Adrenal gland (tissue), 12 donors: ENCODE data around the gene UNC13D. TPM values are rescaled to one million over a fixed set of nuclear protein-coding genes. Genes with fewer than 3 reads are reported as not detected.
A peak's percentile ranks its signal among the peaks of the same experiment; 100 is the strongest.

Experiments
- DNase-seq, 7 donors: peaks; one replicate each; pipeline ENCODE4 v3.0.0-alpha.2; 2019 to 2020
- H3K27ac ChIP-seq, 5 donors: fragments of 200-600 bp; sonication (generic) in 4 of 5; 1 replicate in 3 of 5; 2 replicates in 2 of 5; pipeline versions ENCODE4 v1.5.1 to v1.8.0; 2016 to 2020; ENCODE audit warnings: mild to moderate bottlenecking in 1 of 5
- H3K27me3 ChIP-seq: fragments of 200-600 bp; 2 replicates; pipeline ENCODE4 v1.8.0; 2021
- H3K36me3 ChIP-seq, 2 donors: fragments of 200-600 bp; replicated peaks in 1 of 2; 1 replicate in 1 of 2; 2 replicates in 1 of 2; pipeline versions ENCODE4 v1.5.1 to v1.8.0; 2018 to 2022
- H3K4me1 ChIP-seq, 2 donors: fragments of 200-600 bp; replicated peaks in 1 of 2; 1 replicate in 1 of 2; 2 replicates in 1 of 2; pipeline versions ENCODE4 v1.5.1 to v1.8.0; 2018 to 2021
- H3K4me3 ChIP-seq, 4 donors: fragments of 200-600 bp; sonication (generic) in 3 of 4; one replicate each; pipeline ENCODE4 v1.5.1; 2016 to 2018
- H3K9me3 ChIP-seq, 3 donors: fragments of 200-600 bp; sonication (generic) in 1 of 3; replicated peaks in 1 of 3; 1 replicate in 2 of 3; 2 replicates in 1 of 3; pipeline versions ENCODE4 v1.5.1 to v1.8.0; 2016 to 2021
- POLR2A ChIP-seq, 2 donors: fragments of 450-650 bp; IDR thresholded peaks; one replicate each; pipeline ENCODE4 v1.6.1; 2017; ENCODE audit warnings: antibody characterized with exemption in 2 of 2, mild to moderate bottlenecking in 2 of 2, moderate library complexity in 1 of 2
- WGBS, 4 donors: extraction: QIAGEN DNeasy Blood & Tissue Kit in 2 of 4; methylation state at CpG; one replicate each; pipeline versions ENCODE4 v1.1.5 to v1.1.7; 2013 to 2017; 5-methylcytosine and 5-hydroxymethylcytosine counted together
- intact Hi-C, 2 donors: fragments of 100-400 bp; cut with DNase I; formaldehyde crosslinking; loops; one replicate each; pipeline versions ENCODE4 v1.14.1 to v1.15.0; 2022 to 2023
- polyA plus RNA-seq, 3 donors: library from polyadenylated mRNA; stranded (reverse); fragments of 200-250 nt in 2 of 3; fragments of 350-450 nt in 1 of 3; fragmentation: Illumina TruSeq in 1 of 3; extraction: RNeasy Lipid Tissue Mini Kit (QIAGEN cat#74804) in 1 of 3; gene quantifications; one replicate each; pipeline ENCODE4 v1.2.3, GENCODE V29; 2013 to 2014
- total RNA-seq, 9 donors: library from RNA; depleted of rRNA in 4 of 9; stranded (reverse); fragments of >200 nt in 4 of 9; fragments of 120-200 nt in 1 of 9; fragmentation: NEBNext Ultra II Directional in 1 of 9; extraction: Animal tissue kit (Norgen Biotek cat#: 25700) in 1 of 9; gene quantifications; one replicate each; pipeline versions ENCODE4 v1.1.0 to v1.2.4, GENCODE V29; 2013 to 2023
- TF ChIP-seq, protein P1 (sequence below), 6 experiments: fragments of 450-650 bp in 4 of 6; fragments of 200-600 bp in 2 of 6; sonication (generic) in 1 of 6; IDR thresholded peaks; 1 replicate in 5 of 6; 2 replicates in 1 of 6; pipeline versions ENCODE4 v1.5.1 to v1.8.0; 2016 to 2021; ENCODE audit warnings: antibody characterized with exemption in 6 of 6, mild to moderate bottlenecking in 2 of 6, moderate library complexity in 1 of 6
- donor health status: healthy with polysubstance abuse.
- donor health status: Bipolar disorder and iron deficiency.
- donor health status: DM: yes; HTN: yes; CAD: no.
- donor health status: DM: no; HTN: no; CAD: no.
- donor health status: DM: no; HTN: no; CAD: no.
- donor health status: DM: yes; HTN: yes; CAD: no.

The UNC13D gene
- total and polyA plus RNA-seq, 12 donors, result 3.0 to 47.5 (median 13.8) TPM

GRCh38 chr17:75814021-75814395 lies 30.2 kb downstream of the UNC13D start:
- Histone ChIP-seq H3K4me1 (peaks cover 12 to 15% of the 10 kb centered on the region in 2 donors), H3K27ac (peak overlapping the region in 1 of 5 donors; percentile 90), H3K36me3 (peaks cover 0 to 80% of the 10 kb centered on the region in 2 donors), H3K9me3 (no peaks in the 10 kb centered on the region), H3K4me3 (no peak overlapping the region), H3K27me3 (no peaks in the 10 kb centered on the region)
- DNase-seq, result no peak
- TF ChIP-seq, protein P1, sequence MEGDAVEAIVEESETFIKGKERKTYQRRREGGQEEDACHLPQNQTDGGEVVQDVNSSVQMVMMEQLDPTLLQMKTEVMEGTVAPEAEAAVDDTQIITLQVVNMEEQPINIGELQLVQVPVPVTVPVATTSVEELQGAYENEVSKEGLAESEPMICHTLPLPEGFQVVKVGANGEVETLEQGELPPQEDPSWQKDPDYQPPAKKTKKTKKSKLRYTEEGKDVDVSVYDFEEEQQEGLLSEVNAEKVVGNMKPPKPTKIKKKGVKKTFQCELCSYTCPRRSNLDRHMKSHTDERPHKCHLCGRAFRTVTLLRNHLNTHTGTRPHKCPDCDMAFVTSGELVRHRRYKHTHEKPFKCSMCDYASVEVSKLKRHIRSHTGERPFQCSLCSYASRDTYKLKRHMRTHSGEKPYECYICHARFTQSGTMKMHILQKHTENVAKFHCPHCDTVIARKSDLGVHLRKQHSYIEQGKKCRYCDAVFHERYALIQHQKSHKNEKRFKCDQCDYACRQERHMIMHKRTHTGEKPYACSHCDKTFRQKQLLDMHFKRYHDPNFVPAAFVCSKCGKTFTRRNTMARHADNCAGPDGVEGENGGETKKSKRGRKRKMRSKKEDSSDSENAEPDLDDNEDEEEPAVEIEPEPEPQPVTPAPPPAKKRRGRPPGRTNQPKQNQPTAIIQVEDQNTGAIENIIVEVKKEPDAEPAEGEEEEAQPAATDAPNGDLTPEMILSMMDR (IDR thresholded peaks at IDR 0.05), result no peak
- no peak for TF ChIP-seq POLR2A (IDR thresholded peaks at IDR 0.05)
- WGBS, 4 donors, result 84 to 93% (median 90%) methylated on average over 4 to 6 of the region's 6 CpGs
- intact Hi-C loops, result loop anchor here in 1 of 2 donors (10.0 kb wide), 1 partner anchor 49 kb away; the partner anchor contains the start of gene GALK1

- peaks cover 12 to 15% of the 10 kb centered on the region in 2 donors for H3K4me1 ChIP-seq
- H3K27me3 ChIP-seq, result no peaks in the 10 kb centered on the region
- peaks cover 0 to 74% of the 10 kb centered on the region in 2 donors for H3K36me3 ChIP-seq
- H3K27ac ChIP-seq, result peak overlapping the region in 1 of 5 donors; percentile 39
- WGBS, 4 donors, result 85 to 92% (median 88%) methylated on average over 15 to 24 of the region's 24 CpGs
- intact Hi-C loops, result loop anchor here in 1 of 2 donors (10.0 kb wide), 1 partner anchor 49 kb away; the partner anchor contains the start of gene GALK1
- TF ChIP-seq, protein P1 (IDR thresholded peaks at IDR 0.05), result no peak
- TF ChIP-seq POLR2A (IDR thresholded peaks at IDR 0.05), result no peak
- peak in 1 of 7 donors; percentile 22 for DNase-seq
- H3K9me3 ChIP-seq, result no peaks in the 10 kb centered on the region
- H3K4me3 ChIP-seq, result no peak overlapping the region
Observed at GRCh38 chr17:75813081-75814020, 30.9 kb downstream of the UNC13D start.

DNA sequence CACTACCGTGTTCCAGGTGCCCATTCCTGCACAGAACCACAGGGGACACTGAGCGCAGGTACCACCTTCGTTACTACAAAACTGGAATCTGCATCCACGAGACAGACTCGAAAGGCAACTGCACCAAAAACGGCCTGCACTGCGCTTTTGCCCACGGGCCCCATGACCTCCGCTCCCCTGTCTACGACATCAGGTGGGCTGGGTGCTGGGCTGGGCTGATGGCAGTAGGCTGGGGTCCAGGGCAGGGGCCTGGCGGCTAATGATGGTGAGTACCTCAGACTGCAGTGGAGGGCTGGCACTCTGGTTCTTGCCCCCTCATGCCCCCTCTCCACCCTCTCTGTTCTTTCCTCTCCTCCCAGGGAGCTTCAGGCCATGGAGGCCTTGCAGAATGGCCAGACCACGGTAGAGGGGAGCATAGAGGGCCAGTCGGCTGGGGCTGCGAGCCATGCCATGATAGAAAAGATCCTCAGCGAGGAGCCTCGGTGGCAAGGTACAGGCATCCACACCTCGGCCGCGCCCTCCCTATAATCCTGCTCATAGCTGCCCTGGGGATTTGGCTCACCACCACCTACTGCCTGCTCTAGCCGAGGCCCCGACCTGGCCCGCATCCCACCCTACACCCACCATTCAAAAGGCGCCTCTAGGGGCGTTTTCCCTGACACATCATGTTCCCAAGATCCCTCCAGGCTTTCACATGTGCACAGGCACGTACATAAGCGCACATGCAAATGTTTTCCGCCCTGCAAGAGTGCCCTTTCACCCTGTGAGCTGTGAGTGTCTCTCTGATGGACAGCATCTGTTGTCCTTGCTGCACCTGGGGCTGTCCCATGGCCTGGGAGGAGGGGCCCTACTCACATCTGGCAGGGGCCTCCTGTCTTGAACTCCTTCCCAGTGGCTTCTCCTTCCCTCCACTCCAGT lies 31.8 kb downstream of the UNC13D start:
- H3K36me3 ChIP-seq, result peaks cover 0 to 65% of the 10 kb centered on the region in 2 donors

More for the DNA sequence above, 31.8 kb downstream of the UNC13D start:
- WGBS, 4 donors, result 85 to 91% (median 88%) methylated on average over 17 to 27 of the region's 27 CpGs
- Histone ChIP-seq H3K4me3 (no peak overlapping the region), H3K4me1 (peaks cover 12 to 15% of the 10 kb centered on the region in 2 donors), H3K27me3 (no peaks in the 10 kb centered on the region), H3K27ac (peak overlapping the region in 1 of 5 donors; percentile 9), H3K9me3 (no peaks in the 10 kb centered on the region)
- TF ChIP-seq POLR2A (IDR thresholded peaks at IDR 0.05), result no peak
- TF ChIP-seq, protein P1 (IDR thresholded peaks at IDR 0.05), result no peak
- intact Hi-C loops, result loop anchor here in 1 of 2 donors (10.0 kb wide), 1 partner anchor 48 kb away; the partner anchor contains the start of gene GALK1
- peak in 2 of 7 donors; percentile 4 to 25 for DNase-seq
